GM18951 (cell line): ENCODE measurements around the gene FN3K.

Source experiments
- POLR2A ChIP-seq: IDR thresholded peaks from 4 replicates; pipeline ENCODE4 v1.6.1; 2011; ENCODE audit warnings: mild to moderate bottlenecking; ENCODE audit not compliant: insufficient read length, insufficient read depth; ENCODE audit errors: extremely low read depth
- in situ Hi-C: fragments of 300-500 bp; cut with MboI; formaldehyde crosslinking; loops from one replicate; pipeline ENCODE4 v1.12.0; 2022; ENCODE audit warnings: low sequenced_read_pairs, mixed read lengths, inconsistent platforms; ENCODE audit not compliant: unreplicated experiment

Gene FN3K

DNA sequence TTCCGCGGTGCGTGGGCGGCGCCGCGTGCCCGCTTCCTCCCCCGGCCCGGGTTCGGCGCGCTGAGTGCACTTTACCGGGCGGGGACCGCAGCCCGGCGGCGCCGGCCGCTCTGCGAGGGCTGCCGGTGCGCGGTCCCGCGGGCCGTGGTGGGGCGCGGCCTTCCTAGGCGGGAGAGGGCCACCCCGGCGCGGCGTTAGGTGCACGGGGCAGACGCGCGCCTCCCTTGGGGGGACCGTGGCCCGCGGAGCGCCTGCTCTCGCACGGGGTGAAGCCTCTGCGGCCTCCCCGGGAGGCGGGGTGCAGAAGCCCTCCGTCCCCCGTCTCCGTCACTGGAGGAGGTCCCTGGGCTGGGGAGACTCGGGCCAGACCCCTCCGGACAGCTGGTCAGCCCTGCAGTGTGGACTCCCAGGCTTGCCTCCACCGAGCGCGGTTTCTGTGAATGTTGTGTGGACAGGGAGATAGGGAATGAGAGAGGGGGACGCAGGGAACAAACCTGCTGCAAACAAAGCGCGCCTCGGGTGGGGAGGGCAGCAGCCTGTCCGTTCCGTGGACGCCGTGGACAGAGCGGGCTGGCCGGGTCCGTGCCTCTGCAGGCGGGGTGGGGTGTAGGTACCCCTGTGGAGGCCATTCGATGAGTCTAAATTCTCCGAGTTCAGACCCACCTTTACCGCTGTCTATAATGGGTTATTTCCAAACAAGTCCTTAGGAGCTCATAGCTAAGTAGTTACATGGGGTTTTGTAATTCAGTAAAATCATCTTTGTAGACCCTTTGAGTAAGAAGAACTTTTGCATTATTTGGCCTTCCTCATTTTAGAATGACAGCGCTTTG lies 17.2 kb downstream of the FN3K start:
- in situ Hi-C loops: no loop called here
- no peak for TF ChIP-seq POLR2A

DNA sequence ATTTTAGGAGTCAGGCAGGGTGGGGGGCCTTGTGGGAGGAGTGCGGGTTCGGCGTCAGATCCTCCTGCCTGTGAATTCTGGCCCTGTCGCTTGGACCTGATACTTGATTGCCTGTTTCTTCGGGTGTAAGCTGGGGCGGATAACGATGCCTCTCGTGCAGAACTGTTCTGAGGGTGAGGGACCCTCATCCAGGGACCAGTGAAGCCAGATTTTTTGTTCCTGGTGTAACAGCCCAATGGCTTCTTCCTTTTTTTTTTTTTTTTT lies 17.7 kb downstream of the FN3K start:
- in situ Hi-C loops: no loop called here
- TF ChIP-seq POLR2A: no peak

DNA sequence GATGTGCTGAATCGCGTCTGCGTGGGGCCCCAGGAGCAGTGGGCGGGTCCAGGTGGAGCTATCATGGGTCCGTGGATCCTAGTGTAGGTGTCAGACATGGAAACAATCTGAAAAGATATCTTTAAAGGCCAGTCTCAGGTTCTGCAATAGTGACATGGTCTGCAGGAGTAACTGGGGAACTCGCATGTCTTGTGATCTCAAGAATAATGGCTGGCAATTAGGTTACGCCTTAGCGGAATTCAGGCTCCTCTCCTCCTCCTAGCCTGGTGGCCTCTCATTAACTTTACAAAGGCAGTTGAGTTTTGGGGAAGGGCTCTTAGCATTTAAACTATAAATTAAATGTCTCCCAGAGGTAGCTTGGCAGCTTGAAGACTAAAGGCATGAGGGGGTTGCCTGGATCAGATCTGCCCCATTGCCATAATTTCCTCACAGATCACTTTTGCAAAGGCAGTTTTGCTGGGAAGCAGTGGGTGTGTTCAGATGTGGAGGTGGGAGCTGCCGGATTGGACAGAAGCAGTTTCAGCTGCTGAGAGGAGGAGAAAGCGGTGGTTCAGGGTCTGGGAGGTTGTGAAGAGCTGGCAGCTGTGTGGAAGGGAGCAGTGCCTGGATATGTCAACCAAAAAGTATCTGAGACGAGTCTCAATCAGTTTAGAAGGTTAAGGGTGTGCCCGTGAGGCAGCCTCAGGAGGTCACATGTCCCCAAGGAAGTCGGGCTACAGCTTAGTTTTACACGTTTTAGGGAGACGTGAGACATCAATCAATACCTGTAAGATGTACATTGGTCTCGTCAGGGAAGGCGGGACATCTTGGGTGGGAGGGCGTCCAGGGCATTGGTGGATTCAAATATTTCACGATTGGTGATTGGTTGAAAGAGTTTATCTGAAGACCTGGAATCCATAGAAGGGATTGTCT lies 19.1 kb downstream of the FN3K start:
- in situ Hi-C loops: no loop called here
- no peak for TF ChIP-seq POLR2A

DNA sequence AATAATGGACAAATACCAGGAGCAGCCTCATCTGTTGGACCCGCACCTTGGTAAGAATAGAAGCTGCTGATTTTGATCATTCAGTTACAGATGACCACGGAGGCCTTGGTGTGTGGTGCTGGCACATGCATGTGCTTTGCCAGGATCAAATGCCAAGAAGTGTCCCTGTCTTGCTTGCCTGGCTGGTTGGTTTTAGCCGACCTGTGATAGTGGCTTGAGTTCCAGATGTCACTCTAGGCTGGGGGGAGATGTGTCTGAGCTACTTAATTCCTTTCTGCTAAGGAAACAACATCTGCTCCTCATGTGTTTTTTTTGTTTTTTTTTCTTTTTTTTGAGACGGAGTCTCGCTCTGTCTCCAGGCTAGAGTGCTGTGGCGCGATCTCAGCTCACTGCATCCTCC lies 20.8 kb downstream of the FN3K start:
- TF ChIP-seq POLR2A: no peak

DNA sequence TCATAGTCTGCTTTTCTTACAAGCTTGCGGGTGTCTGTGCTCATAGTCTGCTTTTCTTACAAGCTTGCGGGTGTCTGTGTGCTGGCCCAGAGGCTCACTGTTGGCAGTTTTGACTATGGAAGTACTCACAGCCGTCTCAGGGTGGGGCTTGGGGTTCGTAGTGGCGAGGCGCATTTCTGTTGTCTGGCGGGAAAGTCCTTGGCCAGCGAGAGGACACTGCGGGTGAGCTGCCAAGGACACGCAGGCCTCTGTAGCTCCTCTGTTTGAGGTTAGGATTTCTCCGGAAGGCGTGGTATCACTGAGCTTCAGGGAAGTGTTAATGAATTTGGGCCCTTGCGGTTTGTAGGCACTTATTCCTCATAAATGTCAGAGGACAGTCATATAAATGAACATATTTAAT lies 30.0 kb downstream of the FN3K start:
- in situ Hi-C loops: loop anchor here (10.0 kb wide), 1 partner anchor 101 kb away; no protein-coding TSS in a partner anchor
- TF ChIP-seq POLR2A: no peak

More for the DNA sequence above, 20.8 kb downstream of the FN3K start:
- in situ Hi-C loops: no loop called here

DNA sequence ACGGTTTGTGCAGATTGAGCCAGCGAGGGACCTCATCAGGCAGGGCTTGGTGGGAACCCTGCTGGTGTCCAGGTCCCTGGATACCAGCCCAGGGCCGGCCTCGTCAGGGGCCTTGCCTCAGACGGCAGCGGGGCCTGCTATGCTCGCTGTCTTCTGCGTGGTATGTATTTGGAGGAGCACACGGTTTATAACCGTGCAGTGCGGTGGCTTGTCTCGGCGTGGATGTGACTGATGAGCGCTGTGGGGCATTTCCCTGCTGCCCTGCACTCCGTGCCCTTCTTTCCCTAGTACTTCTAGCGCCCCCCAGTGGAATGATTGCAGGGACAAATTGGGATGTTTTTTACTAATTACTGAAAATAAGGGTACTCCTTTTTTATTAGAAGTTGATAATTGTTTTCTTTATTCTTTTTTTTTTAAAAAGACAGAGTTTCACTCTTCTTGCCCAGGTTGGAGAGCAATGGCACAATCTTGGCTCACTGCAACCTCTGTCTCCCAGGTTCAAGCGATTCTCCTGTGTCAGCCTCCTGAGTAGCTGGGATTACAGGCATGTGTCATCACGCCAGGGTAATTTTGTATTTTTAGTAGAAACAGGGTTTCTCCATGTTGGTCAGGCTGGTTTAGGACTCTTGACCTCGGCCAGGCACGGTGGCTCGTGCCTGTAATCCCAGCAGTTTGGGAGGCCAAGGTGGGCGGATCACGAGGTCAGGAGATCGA lies 31.8 kb downstream of the FN3K start:
- TF ChIP-seq POLR2A: no peak
- in situ Hi-C loops: loop anchor here (10.0 kb wide), 1 partner anchor 102 kb away; no protein-coding TSS in a partner anchor

DNA sequence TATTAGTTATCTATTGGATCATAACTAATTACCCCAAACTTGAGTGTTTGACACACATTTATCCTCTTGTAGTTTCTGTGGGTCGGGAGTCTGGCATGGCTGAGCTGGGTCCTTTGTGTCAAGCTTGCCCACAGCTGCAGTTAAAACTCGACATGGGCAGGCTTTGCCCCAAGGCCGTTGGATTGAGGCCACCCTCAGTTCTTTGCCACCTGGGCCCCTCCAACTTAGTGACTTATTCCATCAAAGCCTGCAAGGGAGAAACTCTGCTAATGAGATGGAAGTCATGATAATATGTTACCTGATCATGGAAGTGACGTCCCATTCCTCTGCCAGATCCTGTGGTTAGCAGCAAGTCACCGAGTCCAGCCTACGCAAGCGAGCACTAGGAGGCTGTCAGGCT lies 33.6 kb downstream of the FN3K start:
- no peak for TF ChIP-seq POLR2A
- in situ Hi-C loops: loop anchor here (10.0 kb wide), 1 partner anchor 104 kb away; no protein-coding TSS in a partner anchor

DNA sequence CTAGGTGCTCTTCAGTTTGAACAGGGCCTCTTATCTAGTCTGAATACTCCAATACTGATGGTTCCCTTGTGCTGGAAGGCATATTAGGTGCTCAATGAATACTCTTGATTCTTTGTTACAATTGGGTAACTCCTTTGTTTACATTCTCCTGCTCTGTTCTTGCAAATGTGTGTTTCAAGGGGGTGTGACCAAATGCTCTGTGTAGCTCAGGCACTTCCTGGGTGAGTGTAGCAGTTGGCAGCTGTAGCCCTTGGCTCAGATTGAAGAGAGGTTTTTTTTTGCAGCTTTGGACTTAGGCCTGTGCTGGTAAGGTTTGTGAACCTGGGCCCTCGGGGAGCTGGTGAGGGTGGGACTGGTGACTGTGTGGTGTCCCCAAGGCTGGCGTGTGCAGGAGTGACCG lies 36.6 kb downstream of the FN3K start:
- in situ Hi-C loops: loop anchor here (10.0 kb wide), 1 partner anchor 87 kb away; no protein-coding TSS in a partner anchor
- TF ChIP-seq POLR2A: no peak

DNA sequence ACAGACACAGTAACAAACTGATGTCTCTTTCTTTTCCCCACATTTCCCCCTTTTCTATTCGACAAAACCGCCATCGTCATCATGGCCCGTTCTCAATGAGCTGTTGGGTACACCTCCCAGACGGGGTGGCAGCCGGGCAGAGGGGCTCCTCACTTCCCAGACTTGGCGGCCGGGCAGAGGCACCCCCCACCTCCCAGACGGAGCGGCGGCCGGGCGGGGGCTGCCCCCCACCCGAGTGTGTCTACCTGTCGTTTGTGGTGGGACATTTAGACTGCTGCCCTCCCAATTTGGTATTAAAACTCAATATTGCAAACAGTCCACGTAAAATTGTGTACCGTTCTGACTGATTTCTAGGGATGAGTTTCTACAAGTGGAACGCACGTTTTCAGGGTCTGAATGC lies 39.0 kb downstream of the FN3K start:
- in situ Hi-C loops: loop anchor here (10.0 kb wide), 1 partner anchor 90 kb away; no protein-coding TSS in a partner anchor

DNA sequence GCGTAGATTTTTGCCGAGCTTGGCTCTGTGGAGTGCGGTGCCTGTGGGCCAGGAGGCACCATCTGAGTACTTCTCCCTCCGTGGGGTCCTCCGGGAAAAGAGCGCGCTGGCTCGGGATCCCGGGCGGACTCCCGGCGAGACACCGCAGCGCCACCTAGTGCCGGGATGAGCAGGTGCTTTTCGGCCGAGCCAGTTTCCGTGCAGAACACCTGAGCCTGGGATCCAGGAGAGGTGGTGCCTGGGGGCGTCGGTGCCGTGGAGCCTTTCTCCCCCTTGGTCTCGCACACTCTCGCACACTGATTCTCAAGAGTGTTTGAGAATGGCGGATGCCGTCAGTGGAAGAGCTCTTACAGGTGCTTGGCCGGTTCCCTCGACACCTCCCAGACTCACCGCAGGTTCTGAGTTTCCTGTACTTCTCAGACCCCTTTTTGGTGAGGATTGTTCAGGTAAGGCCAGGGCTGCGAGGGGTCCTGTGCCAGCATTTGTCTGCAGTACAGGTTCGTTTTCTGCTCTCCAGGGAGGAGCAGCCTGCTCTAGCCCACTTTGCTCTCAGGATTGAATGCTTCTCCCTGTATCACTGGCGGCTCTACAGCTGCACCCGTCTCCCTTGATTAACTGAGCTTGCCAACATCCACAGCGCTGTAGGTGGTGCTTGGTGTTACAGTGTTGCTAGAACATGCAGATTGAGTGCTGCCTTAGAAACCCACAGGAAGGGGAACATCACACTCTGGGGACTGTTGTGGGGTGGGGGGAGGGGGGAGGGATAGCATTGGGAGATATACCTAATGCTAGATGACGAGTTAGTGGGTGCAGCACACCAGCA lies 39.8 kb downstream of the FN3K start:
- TF ChIP-seq POLR2A: no peak
- in situ Hi-C loops: loop anchor here (10.0 kb wide), 1 partner anchor 90 kb away; no protein-coding TSS in a partner anchor

DNA sequence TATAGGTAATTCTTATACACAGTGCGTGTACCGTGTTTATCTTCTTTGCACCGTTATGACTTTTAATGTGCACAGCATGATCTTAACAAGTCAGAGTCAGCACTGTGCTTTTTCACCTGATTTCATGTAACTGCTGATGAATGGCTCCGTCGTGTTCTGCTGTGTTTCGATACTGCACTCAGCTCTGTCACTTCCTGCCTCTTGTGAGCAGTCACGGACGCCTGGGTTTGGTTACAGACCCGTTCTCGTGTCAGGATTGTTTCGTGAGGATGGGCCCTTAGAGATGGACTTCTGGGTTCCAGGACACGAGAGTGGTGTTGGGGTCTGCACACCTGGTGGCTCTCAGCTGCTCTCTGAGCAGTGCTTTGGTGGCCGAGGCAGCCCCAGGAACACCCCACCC lies 41.0 kb downstream of the FN3K start:
- TF ChIP-seq POLR2A: no peak
- in situ Hi-C loops: loop anchor here (10.0 kb wide), 1 partner anchor 92 kb away; no protein-coding TSS in a partner anchor

DNA sequence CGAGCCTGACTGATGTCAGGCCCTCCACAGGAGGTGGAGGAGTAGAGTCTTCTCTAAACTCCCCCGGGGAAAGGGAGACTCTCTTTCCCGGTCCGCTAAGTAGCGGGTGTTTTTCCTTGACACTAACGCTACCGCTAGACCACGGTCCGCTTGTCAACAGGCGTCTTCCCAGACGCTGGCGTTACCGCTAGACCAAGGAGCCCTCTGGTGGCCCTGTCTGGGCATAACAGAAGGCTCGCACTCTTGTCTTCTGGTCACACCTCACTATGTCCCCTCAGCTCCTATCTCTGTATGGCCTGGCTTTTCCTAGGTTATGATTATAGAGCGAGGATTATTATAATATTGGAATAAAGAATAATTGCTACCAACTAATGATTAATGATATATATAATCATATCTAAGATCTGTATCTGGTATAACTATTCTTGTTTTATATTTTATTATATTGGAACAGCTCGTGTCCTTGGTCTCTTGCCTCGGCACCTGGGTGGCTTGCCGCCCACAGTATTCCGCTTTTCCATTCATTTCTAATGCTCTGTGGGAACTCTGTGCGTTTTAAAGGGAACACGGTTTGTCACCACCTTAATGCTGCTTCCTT lies 42.5 kb downstream of the FN3K start:
- in situ Hi-C loops: loop anchor here (10.0 kb wide), 1 partner anchor 93 kb away; no protein-coding TSS in a partner anchor
